Fibroblast of peridontal ligament (primary cell): ENCODE data around the gene PPP1R10.
"Not testable (repeated sequence)": the region's sequence is repeated elsewhere in the genome, so short reads cannot be mapped to it uniquely, and the experiment has no call there.

Experiments used
- DNase-seq: peaks from one replicate; pipeline ENCODE4 v3.0.0-alpha.2; 2010; ENCODE audit errors: extremely low read depth

PPP1R10 gene

GRCh38 chr6:30616811-30617564 is at the start of gene PPP1R10:
TSS of gene PPP1R10 (minus strand) at chr6:30617243. CDS start at chr6:30609944, 7,299 bp downstream.
- peak; percentile 100 for DNase-seq

GRCh38 chr6:30666300-30666699 is 49.3 kb upstream of the PPP1R10 start:
- not testable (repeated sequence) for DNase-seq

- DNase-seq = no peak
Observed at GRCh38 chr6:30664994-30665767, 48.1 kb upstream of the PPP1R10 start.

- not testable (repeated sequence) for DNase-seq
Observed at GRCh38 chr6:30657922-30658321, 40.9 kb upstream of the PPP1R10 start.

- DNase-seq = no peak
Observed at GRCh38 chr6:30657454-30657853, 40.4 kb upstream of the PPP1R10 start.

- no peak for DNase-seq
Observed at GRCh38 chr6:30656513-30656912, 39.5 kb upstream of the PPP1R10 start.

GRCh38 chr6:30655743-30656094 is 38.7 kb upstream of the PPP1R10 start:
- no peak for DNase-seq

GRCh38 chr6:30654798-30655742 is 38.0 kb upstream of the PPP1R10 start:
- DNase-seq = no peak

- DNase-seq = no peak
Observed at GRCh38 chr6:30651143-30651542, 34.1 kb upstream of the PPP1R10 start.

GRCh38 chr6:30647242-30648116 is 30.4 kb upstream of the PPP1R10 start:
- DNase-seq = peak; percentile 19

- DNase-seq = peak; percentile 90
Observed at GRCh38 chr6:30646450-30647241, 29.6 kb upstream of the PPP1R10 start, which contains the start of gene C6orf136. TSS of gene C6orf136 (plus strand) at chr6:30647133. CDS start at chr6:30647232, 99 bp downstream.

GRCh38 chr6:30645989-30646388 is 28.9 kb upstream of the PPP1R10 start:
- DNase-seq = no peak

- DNase-seq = no peak
Observed at GRCh38 chr6:30644769-30645168, 27.7 kb upstream of the PPP1R10 start.

- no peak for DNase-seq
Observed at GRCh38 chr6:30643656-30644055, 26.6 kb upstream of the PPP1R10 start.

GRCh38 chr6:30641048-30641447 is 24.0 kb upstream of the PPP1R10 start:
- no peak for DNase-seq

GRCh38 chr6:30640481-30640880 is 23.4 kb upstream of the PPP1R10 start:
- DNase-seq = no peak

- no peak for DNase-seq
Observed at GRCh38 chr6:30635834-30636233, 18.8 kb upstream of the PPP1R10 start.

GRCh38 chr6:30626484-30627366 is 9.7 kb upstream of the PPP1R10 start, which contains the start of gene ATAT1:
TSS of gene ATAT1 (plus strand) at chr6:30626874.
- DNase-seq = peak; percentile 63

- DNase-seq = no peak
Observed at GRCh38 chr6:30625511-30625910, 8.5 kb upstream of the PPP1R10 start.
